K562 (cell line): ENCODE results near the gene SECISBP2. TPM values are rescaled to one million over a fixed set of nuclear protein-coding genes. Genes with fewer than 3 reads are reported as not detected.

Experiments
- CBFB ChIP-seq: sonication (generic); formaldehyde crosslinking; IDR thresholded peaks from 2 replicates; pipeline ENCODE4 v1.4.0; 2020; ENCODE audit warnings: mild to moderate bottlenecking, missing genetic modification reagents
- CCNT2 ChIP-seq: IDR thresholded peaks from 2 replicates; pipeline ENCODE4 v1.6.1; 2011; ENCODE audit warnings: borderline replicate concordance, low read depth, mild to moderate bottlenecking, moderate library complexity, mixed read lengths, low read length; ENCODE audit not compliant: insufficient read length; ENCODE audit errors: extremely low read depth
- ESRRB ChIP-seq: fragments of 250-450 bp; sonication (Bioruptor Pico); IDR thresholded peaks from 2 replicates; pipeline ENCODE4 v1.5.0; 2020; ENCODE audit warnings: mild to moderate bottlenecking, moderate library complexity, borderline replicate concordance
- HOXB6 ChIP-seq: fragments of 250-450 bp; sonication (Bioruptor Pico); IDR thresholded peaks from 2 replicates; pipeline ENCODE4 v1.5.1; 2022; ENCODE audit warnings: mild to moderate bottlenecking, borderline replicate concordance
- JUNB ChIP-seq: fragments of 450-650 bp; formaldehyde crosslinking; conservative IDR thresholded peaks from 2 replicates; pipeline ENCODE4 v1.4.0; 2020; ENCODE audit warnings: mild to moderate bottlenecking
- NFATC3 ChIP-seq: fragments of 450-650 bp; IDR thresholded peaks from 2 replicates; pipeline ENCODE4 v1.6.1; 2017; ENCODE audit warnings: mild to moderate bottlenecking
- PHF8 ChIP-seq: fragments of 200-600 bp; sonication (generic); IDR thresholded peaks from 2 replicates; pipeline ENCODE4 v1.6.1; 2012; ENCODE audit warnings: mixed run types, mild to moderate bottlenecking, inconsistent platforms, low read length, moderate library complexity, borderline replicate concordance
- TEAD1 ChIP-seq, 2 experiments: fragments of 450-650 bp in 1 of 2; sonication (generic) in 1 of 2; formaldehyde crosslinking; IDR thresholded peaks; 2 replicates each; pipeline versions ENCODE4 v1.4.0 to v1.8.0; 2020 to 2022; ENCODE audit warnings: mild to moderate bottlenecking in 2 of 2, missing genetic modification reagents in 1 of 2
- ZEB2 ChIP-seq: fragments of 450-650 bp; IDR thresholded peaks from 2 replicates; pipeline ENCODE4 v1.6.1; 2016
- ZNF280A ChIP-seq: fragments of 450-650 bp; IDR thresholded peaks from 2 replicates; pipeline ENCODE4 v1.6.1; 2018; ENCODE audit warnings: mild to moderate bottlenecking, low read depth; ENCODE audit not compliant: partially characterized antibody
- ZNF41 ChIP-seq: fragments of 250-450 bp; sonication (Bioruptor Pico); conservative IDR thresholded peaks from 2 replicates; pipeline ENCODE4 v1.4.0; 2020; ENCODE audit warnings: mild to moderate bottlenecking
- ZNF561 ChIP-seq: fragments of 450-650 bp; formaldehyde crosslinking; conservative IDR thresholded peaks from 2 replicates; pipeline ENCODE4 v1.4.0; 2020; ENCODE audit warnings: mild to moderate bottlenecking, moderate library complexity
- polyA plus RNA-seq, 8 experiments: library from polyadenylated mRNA; depleted of rRNA in 4 of 8; stranded (reverse) in 5 of 8; unstranded in 3 of 8; fragments of >200 nt; fragmentation: Nextera tagmentation in 2 of 8; fragmentation: Illumina TruSeq in 1 of 8; extraction: Ambion mirVana in 2 of 8; extraction: Trizol in 1 of 8; gene quantifications; 2 replicates each; pipeline versions ENCODE4 v1.2.1 to v1.2.3, GENCODE V29; 2011 to 2014; ENCODE audit warnings: inconsistent platforms in 1 of 8, missing spikeins in 1 of 8
- total RNA-seq, 7 experiments: library from RNA; depleted of rRNA in 6 of 7; stranded (reverse); fragments of >200 nt in 6 of 7; fragmentation: Illumina TruSeq in 2 of 7; extraction: Trizol in 2 of 7; gene quantifications; 2 replicates each; pipeline versions ENCODE4 v1.2.1 to v1.2.3, GENCODE V29; 2011 to 2021; ENCODE audit warnings: low replicate concordance in 1 of 7
- TF ChIP-seq, protein P1 (sequence below), 2 experiments: fragments of 450-650 bp in 1 of 2; sonication (generic) in 1 of 2; formaldehyde crosslinking in 1 of 2; IDR thresholded peaks; 2 replicates each; pipeline versions ENCODE4 v1.7.1 to v1.9.0; 2016 to 2022; ENCODE audit warnings: inconsistent platforms in 1 of 2, mild to moderate bottlenecking in 1 of 2, missing genetic modification reagents in 1 of 2
- TF ChIP-seq, protein P2 (sequence below): fragments of 250-450 bp; sonication (Bioruptor Pico); IDR thresholded peaks from 2 replicates; pipeline ENCODE4 v1.8.0; 2022; ENCODE audit warnings: inconsistent platforms

SECISBP2 gene
- total and polyA plus RNA-seq, 9 of the 15 experiments (the other 6 are each of a cell fraction or from before 2014, with no cell fraction given), result 3.2 to 41.6 (median 26.1) TPM

DNA sequence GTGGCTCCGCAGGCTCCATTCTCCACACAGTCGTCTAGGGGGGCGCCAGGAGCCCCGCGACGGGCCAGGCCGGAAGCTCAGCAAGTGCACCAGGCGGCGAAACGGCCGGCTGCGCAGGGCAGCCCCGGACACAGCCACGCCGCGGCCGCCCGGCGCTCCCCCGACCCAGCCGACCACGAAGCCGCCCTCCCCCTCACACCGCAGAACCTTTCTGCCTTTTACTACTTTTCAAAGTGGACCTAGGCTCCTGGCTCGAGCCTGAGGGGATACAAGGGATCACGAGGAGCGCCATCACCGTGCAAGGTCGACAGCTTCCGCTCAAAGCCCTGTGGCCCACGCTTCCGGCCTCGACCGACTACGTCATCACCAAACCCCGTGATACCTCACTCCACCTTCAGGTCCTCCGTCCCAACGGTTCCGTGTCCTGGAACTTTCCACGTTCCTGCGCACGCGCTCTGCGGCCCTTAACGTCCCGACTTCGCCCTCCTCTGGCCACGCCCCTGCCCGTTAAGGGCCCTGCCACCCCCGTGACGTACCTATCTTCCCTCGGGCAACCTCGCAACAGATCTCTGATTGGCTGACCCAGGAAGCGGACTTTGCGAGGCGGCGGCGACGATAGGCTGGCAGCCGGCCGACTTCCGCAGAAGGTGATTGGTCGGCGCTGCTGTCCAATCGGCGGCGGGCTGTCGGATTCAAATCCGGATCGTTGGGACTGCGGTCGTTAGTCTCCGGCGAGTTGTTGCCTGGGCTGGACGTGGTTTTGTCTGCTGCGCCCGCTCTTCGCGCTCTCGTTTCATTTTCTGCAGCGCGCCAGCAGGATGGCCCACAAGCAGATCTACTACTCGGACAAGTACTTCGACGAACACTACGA is 7.6 kb upstream of the SECISBP2 start, which contains the start of gene CKS2 (continued):
- TF ChIP-seq HOXB6 (CRISPR knock-in tag), result no peak
- TF ChIP-seq CBFB, result no peak
- no peak for TF ChIP-seq TEAD1 (CRISPR knock-in tag; IDR thresholded peaks at IDR 0.05)
- TF ChIP-seq JUNB, result no peak
- no peak for TF ChIP-seq ZNF280A
- no peak for TF ChIP-seq ZNF41 (CRISPR knock-in tag)
- TF ChIP-seq ZNF561 (CRISPR knock-in tag), result no peak
- no peak for TF ChIP-seq ESRRB (CRISPR knock-in tag)
- TF ChIP-seq, protein P1, sequence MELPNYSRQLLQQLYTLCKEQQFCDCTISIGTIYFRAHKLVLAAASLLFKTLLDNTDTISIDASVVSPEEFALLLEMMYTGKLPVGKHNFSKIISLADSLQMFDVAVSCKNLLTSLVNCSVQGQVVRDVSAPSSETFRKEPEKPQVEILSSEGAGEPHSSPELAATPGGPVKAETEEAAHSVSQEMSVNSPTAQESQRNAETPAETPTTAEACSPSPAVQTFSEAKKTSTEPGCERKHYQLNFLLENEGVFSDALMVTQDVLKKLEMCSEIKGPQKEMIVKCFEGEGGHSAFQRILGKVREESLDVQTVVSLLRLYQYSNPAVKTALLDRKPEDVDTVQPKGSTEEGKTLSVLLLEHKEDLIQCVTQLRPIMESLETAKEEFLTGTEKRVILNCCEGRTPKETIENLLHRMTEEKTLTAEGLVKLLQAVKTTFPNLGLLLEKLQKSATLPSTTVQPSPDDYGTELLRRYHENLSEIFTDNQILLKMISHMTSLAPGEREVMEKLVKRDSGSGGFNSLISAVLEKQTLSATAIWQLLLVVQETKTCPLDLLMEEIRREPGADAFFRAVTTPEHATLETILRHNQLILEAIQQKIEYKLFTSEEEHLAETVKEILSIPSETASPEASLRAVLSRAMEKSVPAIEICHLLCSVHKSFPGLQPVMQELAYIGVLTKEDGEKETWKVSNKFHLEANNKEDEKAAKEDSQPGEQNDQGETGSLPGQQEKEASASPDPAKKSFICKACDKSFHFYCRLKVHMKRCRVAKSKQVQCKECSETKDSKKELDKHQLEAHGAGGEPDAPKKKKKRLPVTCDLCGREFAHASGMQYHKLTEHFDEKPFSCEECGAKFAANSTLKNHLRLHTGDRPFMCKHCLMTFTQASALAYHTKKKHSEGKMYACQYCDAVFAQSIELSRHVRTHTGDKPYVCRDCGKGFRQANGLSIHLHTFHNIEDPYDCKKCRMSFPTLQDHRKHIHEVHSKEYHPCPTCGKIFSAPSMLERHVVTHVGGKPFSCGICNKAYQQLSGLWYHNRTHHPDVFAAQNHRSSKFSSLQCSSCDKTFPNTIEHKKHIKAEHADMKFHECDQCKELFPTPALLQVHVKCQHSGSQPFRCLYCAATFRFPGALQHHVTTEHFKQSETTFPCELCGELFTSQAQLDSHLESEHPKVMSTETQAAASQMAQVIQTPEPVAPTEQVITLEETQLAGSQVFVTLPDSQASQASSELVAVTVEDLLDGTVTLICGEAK (IDR thresholded peaks at IDR 0.05), result peak; percentile 86
- TF ChIP-seq, protein P1 (CRISPR knock-in tag; IDR thresholded peaks at IDR 0.05), result no peak
- no peak for TF ChIP-seq ZEB2
- TF ChIP-seq CCNT2, result peak; percentile 33
- TF ChIP-seq PHF8, result peak; percentile 70; the same call in 1 of the 2 replicates
- TF ChIP-seq, protein P2, sequence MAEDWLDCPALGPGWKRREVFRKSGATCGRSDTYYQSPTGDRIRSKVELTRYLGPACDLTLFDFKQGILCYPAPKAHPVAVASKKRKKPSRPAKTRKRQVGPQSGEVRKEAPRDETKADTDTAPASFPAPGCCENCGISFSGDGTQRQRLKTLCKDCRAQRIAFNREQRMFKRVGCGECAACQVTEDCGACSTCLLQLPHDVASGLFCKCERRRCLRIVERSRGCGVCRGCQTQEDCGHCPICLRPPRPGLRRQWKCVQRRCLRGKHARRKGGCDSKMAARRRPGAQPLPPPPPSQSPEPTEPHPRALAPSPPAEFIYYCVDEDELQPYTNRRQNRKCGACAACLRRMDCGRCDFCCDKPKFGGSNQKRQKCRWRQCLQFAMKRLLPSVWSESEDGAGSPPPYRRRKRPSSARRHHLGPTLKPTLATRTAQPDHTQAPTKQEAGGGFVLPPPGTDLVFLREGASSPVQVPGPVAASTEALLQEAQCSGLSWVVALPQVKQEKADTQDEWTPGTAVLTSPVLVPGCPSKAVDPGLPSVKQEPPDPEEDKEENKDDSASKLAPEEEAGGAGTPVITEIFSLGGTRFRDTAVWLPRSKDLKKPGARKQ, result no peak
- TF ChIP-seq NFATC3, result no peak
